Right forelimb (tissue), 1 donor: Measurements from ENCODE around the gene LRRC14B.
A peak's percentile ranks its signal among the peaks of the same experiment; 100 is the strongest.

Experiments
- DNase-seq: peaks from one replicate; pipeline ENCODE4 v3.0.0-alpha.2; 2018

LRRC14B gene

GRCh38 chr5:176296-176823 lies 14.9 kb upstream of the LRRC14B start:
- no peak for DNase-seq

DNA sequence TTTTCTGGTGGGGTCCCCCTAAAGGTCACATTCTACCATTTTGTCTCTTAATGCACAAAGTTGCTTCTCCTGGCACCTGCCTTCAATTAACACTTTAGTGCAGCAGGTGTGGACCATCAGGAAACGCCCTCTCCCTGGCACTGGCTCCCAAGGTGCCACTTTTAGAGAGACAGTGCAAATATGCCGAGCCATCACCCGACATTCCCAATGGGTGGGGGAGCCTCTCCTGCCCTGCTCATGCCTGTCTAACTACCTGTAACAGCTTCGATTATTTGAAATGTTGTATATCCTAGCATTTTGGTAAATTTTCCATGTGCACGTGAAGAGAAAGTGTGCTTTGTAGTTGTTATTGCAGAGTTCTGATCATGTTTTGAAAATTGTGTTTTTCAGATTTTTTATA lies 13.2 kb upstream of the LRRC14B start:
- no peak for DNase-seq

GRCh38 chr5:179401-179800 lies 11.9 kb upstream of the LRRC14B start:
- no peak for DNase-seq

GRCh38 chr5:180286-180918 lies 10.9 kb upstream of the LRRC14B start:
- DNase-seq: no peak

DNA sequence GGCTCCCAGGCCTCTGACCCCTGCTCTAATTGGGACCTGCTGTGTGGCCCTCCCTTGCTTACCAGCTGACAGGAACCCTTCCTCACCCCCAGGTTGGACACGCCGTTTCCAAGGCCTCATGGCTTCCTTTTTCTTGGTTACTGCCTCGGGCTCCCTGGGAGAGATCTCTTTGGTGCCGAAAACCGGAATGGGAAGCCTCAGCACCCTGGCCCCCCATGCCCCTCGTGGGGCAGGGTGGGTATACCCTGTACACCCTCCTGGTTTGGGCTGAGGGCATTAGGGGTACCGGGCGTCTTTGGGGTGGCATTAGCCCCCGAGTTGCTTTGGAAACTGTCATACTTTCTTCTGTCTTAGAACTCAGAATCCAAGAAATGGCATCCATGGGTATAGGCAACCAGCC lies 10.1 kb upstream of the LRRC14B start:
- no peak for DNase-seq

DNA sequence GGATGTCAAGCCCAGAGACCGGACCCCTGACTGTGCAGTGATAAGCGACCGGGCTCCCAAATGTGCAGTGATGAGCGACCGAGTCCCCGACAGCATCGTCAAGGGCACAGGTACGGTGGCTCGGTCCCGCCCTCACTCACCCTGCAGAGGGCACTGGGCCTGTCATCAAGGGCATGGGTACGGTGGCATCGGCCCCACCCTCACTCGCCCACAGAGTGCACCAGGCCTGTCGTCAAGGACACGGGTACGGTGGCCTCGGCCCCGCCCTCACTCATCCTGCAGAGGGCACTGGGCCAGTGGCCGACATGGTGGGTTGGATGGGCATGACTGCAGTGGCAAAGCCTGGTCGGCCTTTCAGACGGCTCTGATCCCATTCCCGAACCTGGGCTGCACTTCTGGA lies 9.7 kb upstream of the LRRC14B start:
- DNase-seq: no peak

GRCh38 chr5:182126-182525 lies 9.2 kb upstream of the LRRC14B start:
- DNase-seq: no peak

- DNase-seq: no peak
Measured at GRCh38 chr5:184471-184870, 6.8 kb upstream of the LRRC14B start.

DNA sequence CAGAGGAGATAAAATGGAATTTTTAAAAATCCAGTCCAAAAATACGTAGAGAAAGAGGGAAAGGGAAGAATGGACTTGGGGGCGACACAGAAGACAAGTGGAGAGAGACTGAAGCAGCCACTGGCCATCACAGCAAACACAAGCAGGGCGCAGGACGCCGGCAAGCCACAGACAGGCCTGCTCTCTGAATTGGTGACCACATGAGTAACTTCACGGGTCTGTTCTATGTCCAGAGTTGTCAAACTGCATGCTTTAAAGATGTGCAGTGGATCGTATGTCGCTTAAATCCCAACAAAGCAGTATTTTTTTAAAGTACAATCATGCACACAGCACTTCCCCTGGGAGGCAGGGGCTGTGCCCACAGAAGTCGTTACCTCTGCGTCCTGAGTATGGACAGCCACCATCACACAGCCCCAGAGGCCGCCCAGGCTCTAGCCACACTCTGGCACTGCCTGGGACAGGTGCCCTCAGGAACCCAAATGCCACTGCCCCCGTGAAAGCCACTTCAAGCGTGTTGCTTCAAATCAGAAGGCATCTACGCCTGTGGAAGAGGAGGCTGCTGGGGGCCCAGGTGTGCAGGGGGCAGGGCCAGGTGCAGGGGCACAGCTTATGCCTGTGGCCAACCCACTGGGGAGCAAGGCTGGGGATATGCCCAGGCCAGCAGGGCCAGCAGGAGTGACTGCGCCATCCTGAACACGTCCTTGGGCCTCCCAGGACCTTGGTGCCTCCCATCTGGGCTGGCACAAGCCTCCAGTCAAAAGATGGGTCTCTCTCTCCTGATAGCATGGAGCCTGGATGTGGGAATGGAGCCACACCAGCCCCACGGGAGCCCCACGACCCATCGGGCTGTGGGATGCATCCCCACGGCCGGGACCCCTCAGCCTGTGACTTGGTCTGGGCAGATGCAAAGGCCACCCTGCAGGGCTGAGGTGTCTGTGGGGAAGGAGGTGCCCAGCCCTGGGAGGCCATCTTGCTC lies 5.9 kb upstream of the LRRC14B start:
- no peak for DNase-seq

DNA sequence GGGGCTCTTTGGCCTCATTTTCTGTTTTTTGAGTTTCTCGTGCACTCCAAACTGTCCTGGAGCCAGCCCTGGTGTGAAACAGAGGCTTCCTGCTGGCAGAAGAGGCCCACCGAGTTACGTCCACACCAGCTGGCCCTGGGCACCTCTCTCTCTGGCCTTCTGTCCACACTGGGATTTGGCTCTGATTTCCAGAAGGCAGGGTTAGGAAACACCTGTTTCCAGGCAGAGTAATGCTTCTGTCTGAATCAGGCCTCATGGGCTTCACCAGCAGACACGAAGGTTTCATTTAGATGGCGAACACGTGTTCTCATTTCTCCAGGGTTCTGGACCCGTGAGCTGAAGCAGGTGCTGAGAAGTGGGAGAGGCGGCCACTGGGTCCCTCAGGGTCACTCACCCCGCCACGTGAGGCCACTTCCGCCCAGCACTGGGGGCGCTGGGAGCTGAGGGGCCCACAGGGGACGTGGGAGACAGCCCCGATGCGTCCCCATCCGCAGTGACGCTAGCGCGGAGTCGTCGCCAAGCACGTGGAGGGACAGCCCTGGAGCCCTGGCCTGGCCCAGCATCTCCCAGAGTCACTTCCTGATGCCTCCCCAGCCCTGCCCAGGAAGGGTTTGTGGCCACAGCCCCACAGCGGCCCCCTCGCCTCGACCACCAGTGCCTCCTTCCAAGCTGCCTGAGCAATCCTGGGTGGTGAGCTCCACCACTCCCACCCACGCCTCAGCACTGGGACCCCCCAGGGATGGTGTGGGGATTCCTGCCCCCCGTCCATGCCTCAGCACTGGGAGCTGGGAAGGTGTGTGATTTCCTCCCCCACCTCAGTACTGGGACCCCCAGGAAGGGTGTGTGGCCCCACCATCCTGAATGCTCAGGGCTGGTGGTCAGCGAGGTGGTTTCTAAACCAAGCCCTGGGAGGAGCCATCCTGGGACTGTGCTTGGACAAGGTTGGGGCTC lies 4.9 kb upstream of the LRRC14B start:
- DNase-seq: no peak

DNA sequence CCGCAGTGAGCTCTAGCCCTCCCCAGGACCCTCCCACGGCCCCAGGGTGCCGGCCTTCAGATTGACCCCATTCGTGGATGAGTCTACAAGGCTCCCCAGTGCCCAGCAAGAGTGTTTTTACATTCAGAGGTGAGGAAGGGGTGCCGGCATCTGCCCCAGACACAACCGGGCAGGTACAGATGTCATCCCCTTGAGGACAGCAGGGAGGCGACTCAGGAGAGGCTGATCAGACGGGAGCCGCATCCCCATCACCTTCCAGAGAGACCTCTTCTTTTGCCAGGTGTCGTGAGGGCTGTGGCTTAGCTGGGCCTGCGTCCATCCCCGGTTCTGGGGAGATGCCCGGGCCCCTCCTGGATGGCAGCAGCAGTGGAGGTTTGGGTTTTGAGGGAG lies 4.3 kb upstream of the LRRC14B start:
- DNase-seq: no peak

GRCh38 chr5:187617-188451 lies 3.5 kb upstream of the LRRC14B start:
- no peak for DNase-seq

- DNase-seq: peak; percentile 92
Measured at GRCh38 chr5:188488-189481, 2.5 kb upstream of the LRRC14B start.

GRCh38 chr5:189486-189885 lies 1.8 kb upstream of the LRRC14B start:
- DNase-seq: no peak

DNA sequence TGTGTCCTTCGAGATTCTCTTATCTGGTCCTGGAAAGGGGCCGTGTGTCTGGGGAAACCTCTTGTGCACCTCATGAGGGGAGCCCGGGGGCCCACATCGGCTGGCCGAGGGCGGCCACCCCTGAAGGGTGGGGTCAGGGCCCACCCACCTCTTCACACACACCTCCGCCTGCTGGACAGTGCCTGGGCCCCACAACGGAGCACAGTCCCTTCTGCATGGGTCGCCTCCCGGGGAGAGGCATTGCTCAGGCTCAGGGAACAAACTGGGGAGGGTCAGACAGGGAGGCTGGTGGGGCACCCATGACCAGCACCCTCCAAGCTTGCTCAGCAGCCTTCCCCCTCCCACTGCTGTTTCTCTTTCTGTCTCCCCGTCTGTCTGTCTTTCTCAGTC lies 1.3 kb upstream of the LRRC14B start:
- DNase-seq: no peak

- DNase-seq: no peak
Measured at GRCh38 chr5:190366-191035, 794 bp upstream of the LRRC14B start.

DNA sequence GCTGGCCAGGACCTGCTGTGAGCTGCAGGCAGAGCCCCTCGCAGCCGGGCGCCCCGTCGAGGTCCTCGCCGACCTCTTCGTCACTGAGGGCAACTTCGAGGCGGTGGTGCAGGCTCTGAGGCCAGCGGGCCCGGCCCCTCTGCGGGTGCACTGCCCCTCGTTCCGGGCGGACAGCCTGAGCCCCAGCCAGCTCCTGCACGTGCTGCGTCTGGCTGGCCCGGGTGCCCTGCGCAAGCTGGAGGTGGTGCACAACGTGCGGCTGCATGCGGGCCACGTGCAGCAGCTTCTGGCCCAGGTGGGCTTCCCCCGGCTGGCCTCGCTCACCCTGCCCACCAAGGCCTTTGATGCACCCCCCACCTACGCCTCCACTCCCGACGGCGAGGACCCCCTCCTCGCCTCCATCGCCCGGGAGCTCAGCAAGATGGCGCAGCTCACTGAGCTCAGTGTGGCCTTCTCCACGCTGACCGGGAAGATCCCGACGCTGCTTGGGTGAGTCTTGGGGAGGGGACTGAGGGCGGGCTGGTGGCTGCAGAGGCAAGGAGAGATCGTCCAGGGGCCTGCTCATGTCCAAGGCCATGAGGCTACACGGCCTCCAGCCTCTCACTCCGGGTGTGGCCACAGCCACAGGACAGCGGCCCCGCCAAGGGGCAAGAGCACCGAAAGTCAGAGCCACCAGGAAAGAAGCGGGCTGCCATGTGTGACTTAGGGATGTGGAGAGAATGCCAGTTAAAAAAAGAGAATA lies 825 bp downstream of the LRRC14B start:
- DNase-seq: no peak

- no peak for DNase-seq
Measured at GRCh38 chr5:192691-192969, 1.3 kb downstream of the LRRC14B start.

DNA sequence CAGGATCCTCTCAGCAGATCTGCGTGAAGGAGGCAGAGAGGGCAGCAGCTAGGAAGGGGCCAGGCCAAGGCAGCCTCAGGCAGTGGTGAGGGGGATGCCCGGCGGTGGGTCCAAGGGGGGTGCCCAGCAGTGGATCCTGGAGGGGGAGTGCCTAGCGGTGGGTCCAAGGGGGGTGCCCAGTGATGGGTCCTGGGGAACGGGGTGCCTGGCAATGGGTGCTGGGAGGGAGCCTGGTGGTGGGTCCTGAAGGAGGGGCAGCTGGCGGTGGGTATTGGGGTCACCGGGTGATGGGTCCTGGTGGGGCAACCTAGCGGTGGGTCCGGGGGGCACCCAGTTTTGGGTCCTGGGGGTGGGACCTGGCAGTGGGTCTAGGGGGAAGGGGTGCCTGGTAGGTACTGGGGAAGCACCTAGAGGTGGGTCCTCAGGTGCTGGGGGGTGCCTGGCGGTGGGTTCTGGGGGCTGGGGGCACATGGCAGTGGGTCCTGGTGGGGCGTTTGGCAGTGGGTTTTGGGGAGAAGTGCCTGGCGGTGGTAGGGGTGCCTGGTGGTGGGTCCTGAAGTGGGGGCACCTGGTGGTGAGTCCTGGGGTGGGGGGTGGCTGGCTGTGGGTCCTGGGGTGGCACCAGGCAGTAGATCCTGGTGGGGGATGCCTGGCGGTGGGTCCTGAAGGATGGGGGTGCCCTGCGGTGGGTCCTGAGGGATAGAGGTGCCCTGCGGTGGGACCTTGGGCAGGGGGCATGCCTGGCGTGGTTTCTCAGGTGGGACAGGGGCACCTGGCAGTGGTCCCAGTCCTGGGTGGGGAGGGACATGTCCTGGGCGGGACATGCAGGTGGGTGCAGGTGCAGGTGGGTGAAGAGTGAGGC lies 1.9 kb downstream of the LRRC14B start:
- no peak for DNase-seq
